AG10803 (cell line): Measurements from ENCODE around the gene ZBTB20.
A peak's percentile ranks its signal among the peaks of the same experiment; 100 is the strongest.

Experiments
- DNase-seq: peaks from one replicate; pipeline ENCODE4 v3.0.0; 2010; ENCODE audit warnings: low read depth
- H3K4me3 ChIP-seq: 2 replicates; pipeline ENCODE4 v1.5.1; 2011; ENCODE audit warnings: mild to moderate bottlenecking, low read length, control low read depth
- CTCF ChIP-seq: conservative IDR thresholded peaks from 2 replicates; pipeline ENCODE4 v1.5.1; 2011; ENCODE audit warnings: mild to moderate bottlenecking, low read length, control low read depth, inconsistent platforms

ZBTB20 gene

GRCh38 chr3:114790752-114791151, 356.3 kb downstream of the ZBTB20 start:
- no peak for TF ChIP-seq CTCF
- no peak for DNase-seq
- H3K4me3 ChIP-seq = no peak overlapping the region

GRCh38 chr3:114789803-114790202, 357.3 kb downstream of the ZBTB20 start:
- TF ChIP-seq CTCF = no peak
- no peak for DNase-seq
- no peak overlapping the region for H3K4me3 ChIP-seq

- H3K4me3 ChIP-seq = no peak overlapping the region
- TF ChIP-seq CTCF = no peak
- DNase-seq = peak; percentile 56
These were observed 371.7 kb downstream of the ZBTB20 start for GRCh38 chr3:114775395-114775794.

- DNase-seq = peak; percentile 49
- H3K4me3 ChIP-seq = no peak overlapping the region
- TF ChIP-seq CTCF = no peak
These were observed 376.2 kb downstream of the ZBTB20 start for GRCh38 chr3:114770874-114771273.

- no peak for TF ChIP-seq CTCF
- no peak overlapping the region for H3K4me3 ChIP-seq
- peak; percentile 26 for DNase-seq
These were observed 383.0 kb downstream of the ZBTB20 start for GRCh38 chr3:114764056-114764492.

GRCh38 chr3:114762144-114762543, 384.9 kb downstream of the ZBTB20 start:
- no peak for TF ChIP-seq CTCF
- H3K4me3 ChIP-seq = no peak overlapping the region
- no peak for DNase-seq

- TF ChIP-seq CTCF = no peak
- DNase-seq = no peak
- H3K4me3 ChIP-seq = no peak overlapping the region
These were observed 386.4 kb downstream of the ZBTB20 start for GRCh38 chr3:114760679-114761078.
